ENCODE results near the gene GPR162.

- TF ChIP-seq CTCF (IDR thresholded peaks at IDR 0.05) (no peak), POLR2A (IDR thresholded peaks at IDR 0.05) (no peak)
Observed at GRCh38 chr12:6819106-6820030, 2.3 kb upstream of the GPR162 start.
